HG03575 (cell line): Measurements from ENCODE around the gene CDH24.

Experiments used
- ATAC-seq: cut with Tn5 transposase; IDR thresholded peaks from one replicate; pipeline ENCODE4 v1.9.1; 2021; ENCODE audit not compliant: unreplicated experiment, insufficient number of reproducible peaks, low FRiP score; ENCODE audit errors: extremely low read depth

CDH24 gene

DNA sequence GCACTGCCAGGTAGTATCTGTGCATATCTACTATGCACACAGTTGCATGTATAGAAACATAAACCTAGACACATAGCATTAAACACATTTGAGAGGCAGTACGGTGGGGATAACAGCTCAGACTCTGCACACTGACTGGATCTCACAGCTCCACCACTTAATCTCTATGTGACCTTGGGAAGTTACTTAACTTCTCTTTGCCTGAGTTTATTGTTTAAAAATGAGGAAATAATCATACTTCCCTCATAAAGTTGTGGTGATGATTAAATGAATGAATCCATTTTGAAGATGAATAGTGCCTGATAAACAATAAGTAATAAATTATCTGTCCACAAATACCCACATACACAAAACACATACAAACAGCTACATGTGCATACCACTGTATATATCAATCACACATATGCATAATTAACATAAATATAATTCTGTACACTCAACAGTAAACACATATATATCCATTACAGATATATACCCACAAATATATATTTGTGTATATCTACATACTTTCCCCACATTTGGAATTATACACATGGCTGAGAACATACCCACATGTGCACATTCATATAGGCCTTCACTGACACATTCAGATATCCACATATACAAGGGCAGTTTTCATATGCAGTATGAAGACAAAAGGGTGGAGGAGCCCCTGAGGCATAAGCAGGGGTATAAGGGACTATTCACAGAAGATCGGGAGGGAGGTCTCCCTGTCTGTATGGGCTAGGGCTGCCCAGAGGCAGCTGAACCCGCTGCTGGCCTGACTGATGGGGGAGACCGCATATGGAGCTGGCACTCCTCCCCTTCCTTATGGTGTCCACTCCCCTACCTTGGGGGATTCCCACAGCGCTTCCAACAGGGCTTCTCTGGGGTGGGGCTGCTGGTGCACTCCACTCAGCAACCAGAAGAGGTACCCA, 5.9 kb downstream of the CDH24 start:
- no peak for ATAC-seq

DNA sequence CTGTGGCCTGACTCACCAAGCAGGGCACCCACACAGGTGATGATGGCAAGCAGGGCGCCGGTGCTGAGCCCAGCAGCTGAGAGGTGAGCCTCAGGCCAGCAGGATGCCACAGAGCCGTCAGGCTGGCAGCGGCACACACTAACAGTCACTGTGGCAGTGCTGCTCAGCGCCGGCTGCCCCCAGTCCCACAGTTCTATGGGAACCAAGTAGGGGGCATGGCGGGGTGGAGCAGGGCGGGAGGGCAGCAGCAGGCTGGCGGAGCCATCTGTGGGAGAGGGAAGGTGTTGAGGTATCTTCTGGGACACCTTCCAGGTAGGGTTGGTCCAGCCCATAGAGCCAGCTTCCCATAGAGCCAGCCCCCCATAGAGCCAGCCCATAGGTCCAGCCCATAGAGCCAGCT, 8.3 kb downstream of the CDH24 start:
- no peak for ATAC-seq

DNA sequence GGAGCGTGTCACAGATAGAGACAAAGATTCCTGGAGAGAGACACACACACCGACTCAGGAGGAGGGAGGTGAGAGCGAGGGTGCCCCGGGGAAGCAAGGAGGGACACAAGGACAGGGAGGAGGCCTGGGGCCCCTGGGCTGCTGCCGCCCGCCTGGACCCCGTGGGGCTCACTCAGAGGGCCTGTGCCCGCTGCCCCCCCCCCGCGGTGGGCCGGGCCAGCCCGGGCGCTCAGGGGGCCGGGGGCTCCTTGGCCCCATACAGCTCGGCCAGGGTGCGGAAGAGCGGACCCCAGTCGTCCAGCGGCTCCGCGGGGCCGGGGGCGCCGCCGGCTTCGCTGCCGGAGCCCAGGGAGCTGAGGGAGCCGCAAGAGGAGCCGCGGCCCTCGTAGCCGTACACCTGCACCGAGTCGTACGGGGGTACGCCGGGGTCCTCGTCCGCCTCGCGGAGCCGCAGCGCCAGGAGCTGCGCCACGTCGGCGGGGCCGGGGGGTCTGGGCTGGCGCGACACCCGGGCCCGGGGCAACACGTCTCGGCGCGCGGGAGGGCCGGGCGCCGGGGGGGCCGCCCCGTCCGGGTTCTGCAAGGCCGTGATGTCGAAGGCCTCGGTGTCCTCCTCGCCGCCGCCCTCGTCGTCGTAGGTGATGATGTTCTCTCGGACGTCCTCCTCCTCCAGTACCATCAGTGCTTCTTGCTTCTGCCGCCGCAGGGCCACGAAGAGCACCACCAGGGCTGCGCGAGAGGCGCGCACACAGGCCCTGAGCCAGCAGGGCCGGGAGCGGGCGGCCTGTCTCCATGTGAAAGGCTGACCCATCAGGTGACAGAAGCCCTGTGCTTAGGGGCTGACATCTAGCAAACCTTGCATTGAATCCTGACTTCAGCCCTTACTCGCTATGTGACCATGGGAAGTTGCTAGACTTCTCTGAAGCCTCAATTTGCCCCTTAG, 9.3 kb downstream of the CDH24 start:
- no peak for ATAC-seq

DNA sequence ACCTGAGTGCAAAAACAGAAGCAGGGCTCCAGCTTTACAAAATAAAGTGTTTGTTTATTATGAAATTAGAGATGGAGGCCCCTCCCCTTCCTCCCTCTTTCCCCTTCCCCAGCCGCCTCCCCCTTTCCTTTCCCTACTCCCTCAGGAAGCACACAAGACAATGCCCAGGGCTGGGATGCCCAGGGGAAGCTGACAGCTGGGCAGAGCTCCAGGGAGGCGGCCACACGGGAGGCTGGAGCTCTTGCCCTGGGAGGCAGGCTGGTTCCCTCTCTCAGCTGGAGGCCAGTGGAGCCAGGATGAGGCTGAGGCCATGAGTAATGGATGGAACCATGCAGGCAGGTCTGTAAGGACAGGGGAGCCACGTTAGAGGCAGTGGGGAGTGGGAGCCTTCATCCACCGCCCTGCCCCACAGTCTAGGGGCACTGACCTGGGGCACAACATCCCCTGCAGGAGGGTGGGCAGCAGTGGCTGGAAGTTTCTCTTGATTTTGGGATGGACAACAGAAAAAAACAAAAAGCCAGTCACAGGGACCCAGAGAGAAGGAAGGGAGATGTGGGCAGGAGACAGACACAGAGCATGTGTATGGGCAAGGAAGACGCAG, 10.2 kb downstream of the CDH24 start:
- ATAC-seq: no peak

DNA sequence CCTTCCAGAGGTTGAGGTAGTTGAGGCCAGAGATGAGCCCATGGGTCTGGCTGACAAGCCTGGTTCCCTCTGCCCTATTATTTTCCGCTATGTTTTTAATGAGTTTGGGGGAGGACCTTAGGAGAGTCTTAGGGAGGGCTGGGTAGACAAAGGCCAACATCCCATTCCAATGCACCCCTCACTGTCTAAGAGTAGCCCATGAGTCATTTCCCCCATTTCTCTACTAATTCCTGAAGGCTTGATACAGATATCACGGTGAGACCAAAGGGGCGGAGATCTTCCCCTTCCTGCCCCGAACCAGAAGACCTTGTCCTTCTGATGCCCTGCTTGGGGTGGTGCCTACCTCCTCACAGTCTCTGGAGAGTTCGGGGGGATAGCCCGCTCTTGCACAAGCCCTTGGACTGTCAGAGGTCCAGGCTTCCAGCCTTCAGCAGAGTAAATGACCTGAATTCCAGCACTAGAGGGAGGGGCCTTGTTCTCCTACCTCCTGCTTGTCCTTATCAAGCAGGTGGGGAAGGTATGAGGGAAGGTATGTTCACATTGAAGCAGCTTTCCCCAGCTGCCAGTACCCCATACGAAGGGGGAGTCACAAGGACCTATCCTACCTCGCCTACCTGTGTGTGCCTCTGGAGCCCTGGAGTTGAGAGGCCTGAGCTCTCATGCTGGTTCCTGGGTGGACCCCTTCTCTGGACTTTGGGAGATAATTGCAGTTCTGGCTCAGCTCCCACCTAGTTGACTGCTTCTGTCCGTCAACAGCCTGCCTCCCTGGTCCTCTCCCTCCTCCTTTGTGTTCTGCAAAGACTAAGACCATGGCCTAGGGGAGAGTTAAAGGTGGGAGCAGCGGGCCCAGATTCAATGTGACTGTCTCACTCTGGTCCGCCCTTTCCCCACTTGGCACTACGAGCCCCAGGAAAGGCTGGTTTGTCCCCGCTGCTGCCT, 11.6 kb downstream of the CDH24 start:
- no peak for ATAC-seq

DNA sequence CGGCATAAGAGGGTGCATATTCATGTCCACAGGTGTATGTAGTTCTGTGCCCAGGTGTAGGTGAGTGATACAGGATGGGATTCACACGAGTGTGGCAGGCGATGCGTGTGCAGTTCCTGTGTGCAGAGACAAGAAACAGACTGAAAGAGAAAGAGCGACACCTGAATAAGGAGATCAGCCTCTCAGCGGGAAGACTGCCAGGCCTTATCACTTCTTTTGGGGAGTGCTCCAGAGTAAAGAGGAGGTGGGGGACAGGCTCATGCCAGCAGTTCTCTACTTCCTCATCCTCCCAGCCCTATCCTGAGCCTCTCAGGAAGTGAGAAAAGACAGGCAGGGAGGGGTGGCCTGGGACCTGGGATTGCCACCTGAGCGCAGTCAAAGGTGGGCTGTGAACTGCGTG, 12.5 kb downstream of the CDH24 start:
- ATAC-seq: no peak

DNA sequence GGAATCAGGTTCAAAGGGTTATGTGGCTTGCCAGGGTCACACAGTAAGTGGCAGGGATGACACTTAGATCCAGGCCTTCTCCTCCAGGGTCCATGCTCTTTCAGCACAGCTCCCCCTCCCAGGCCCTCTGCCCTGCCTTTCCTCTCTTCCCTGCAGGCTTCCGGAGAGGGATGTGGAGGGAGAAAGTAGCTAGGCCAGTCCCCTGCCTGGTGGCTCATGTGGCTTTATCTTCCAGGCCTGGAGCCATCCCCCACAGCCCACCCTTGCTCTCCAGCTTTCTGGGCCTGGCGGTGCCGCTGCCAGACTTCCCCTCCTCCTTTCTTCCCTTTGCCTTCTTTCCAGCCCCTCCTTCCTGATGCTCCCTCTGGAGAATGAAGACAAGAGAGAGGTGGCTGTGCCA, 13.6 kb downstream of the CDH24 start:
- no peak for ATAC-seq

DNA sequence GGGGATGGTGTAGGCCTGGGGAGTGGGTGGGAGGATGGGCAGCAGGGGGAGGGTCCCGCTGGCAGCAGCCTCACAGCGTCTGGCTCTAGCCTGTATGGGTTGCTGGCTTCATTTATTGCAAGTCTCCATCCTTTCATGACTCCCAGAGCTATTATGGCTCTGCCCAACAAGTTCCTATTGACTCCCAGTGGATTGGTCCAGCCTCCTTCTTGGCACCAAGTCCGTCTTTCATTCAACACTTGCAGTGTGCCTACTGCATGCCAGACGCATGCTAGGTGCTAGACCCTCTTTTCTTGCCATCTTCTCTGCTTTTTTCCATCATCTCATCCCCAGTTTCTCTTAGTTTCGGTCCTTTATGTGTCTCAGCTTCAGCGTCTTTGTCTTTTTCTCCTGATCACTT, 14.2 kb downstream of the CDH24 start:
- no peak for ATAC-seq

DNA sequence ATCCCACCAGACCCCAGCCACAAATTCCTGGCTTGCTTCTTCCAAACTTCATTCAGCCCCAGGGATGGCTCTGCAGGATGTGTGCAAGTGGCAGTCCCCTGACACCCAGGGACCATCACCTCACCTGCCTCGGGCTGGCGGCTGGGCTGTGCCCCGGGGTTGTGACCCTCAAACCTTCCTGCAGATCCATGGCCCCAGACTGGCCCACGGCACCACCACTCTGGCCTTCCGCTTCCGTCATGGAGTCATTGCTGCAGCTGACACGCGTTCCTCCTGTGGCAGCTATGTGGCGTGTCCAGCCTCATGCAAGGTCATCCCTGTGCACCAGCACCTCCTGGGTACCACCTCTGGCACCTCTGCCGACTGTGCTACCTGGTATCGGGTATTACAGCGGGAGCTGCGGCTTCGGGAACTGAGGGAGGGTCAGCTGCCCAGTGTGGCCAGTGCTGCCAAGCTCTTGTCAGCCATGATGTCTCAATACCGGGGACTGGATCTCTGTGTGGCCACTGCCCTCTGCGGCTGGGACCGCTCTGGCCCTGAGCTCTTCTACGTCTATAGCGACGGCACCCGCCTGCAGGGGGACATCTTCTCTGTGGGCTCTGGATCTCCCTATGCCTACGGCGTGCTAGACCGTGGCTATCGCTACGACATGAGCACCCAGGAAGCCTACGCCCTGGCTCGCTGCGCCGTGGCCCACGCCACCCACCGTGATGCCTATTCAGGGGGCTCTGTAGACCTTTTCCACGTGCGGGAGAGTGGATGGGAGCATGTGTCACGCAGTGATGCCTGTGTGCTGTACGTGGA, 15.0 kb downstream of the CDH24 start, which contains the start of gene PSMB11:
Gene PSMB11 (plus strand): TSS at position 51 of the 804 bp plus-strand sequence. CDS start 14 bp downstream, at position 65.
- no peak for ATAC-seq

DNA sequence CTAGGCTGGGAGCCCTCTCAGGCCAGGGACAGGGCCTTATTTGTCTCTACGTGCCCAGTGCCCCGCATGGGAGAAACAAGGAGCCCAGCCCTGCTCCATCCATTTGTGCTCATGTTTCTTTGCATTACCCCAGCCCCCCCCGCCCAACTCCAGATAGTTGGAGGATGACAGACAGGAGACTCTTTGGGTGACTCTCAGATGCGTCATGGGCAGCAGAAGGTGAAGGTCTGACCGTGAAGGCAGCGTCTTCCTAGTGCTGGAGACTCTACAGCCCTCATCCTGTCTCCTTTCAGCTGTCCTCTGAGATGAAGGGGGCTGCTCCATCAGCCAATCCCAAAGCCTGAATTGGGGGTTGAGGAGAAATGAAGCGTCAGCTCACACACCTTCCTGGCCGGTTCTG, 15.6 kb downstream of the CDH24 start:
- no peak for ATAC-seq

DNA sequence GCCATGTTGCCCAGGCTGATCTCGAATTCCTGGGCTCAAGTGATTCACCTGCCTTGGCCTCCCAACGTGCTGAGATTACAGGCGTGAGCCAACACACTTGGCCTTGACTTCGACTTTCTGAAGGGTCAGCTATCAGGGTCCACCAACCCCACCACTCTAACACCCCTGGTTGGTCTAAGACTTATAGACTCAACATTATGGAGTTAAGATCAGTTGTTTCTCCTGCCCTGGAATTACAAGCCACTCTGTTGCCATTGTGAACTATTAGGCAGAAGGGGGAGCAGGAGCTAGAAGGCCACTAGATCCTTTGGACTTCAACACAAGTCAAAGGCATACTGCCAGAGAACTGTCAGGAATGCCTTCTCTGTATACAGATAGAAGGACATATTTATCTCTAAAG, 17.2 kb downstream of the CDH24 start:
- no peak for ATAC-seq

DNA sequence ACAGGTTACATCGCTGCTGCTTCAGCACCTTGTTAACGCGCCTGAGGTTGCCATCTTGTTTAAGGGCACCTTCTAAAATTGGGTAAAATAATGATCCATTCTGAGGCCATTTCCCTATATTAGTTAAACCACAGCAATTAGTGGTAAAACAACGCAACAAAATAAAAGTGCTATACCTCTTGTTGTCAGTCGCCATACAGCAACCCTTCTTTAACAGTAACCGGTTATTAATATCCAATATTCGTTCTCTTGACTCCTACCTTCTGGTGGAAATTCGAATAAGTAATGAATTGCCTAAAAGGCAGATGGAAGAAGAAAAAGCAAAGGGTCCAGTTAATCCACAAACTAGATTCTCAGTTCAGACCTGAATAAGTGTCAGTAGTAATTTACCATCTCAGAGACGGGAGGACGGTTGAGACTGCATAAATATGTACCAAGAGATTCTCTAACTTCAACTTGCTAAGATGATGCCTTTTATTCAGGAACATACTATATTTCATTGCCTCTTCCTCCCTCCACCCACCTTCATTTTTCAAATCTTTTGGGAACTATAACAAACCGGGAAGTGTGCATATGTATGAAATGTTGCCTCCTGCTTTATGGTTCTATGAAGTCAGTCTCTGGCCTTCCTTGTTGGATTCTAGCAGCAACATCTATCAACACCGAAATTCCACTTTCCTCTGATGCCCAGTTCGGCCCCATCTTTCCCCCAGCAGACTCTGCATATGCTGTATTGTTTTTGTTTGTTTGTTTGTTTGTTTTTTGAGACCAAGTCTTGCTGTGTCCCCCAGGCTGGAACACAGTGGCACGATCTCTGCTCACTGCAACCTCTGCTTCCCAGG, 21.8 kb downstream of the CDH24 start:
- no peak for ATAC-seq

DNA sequence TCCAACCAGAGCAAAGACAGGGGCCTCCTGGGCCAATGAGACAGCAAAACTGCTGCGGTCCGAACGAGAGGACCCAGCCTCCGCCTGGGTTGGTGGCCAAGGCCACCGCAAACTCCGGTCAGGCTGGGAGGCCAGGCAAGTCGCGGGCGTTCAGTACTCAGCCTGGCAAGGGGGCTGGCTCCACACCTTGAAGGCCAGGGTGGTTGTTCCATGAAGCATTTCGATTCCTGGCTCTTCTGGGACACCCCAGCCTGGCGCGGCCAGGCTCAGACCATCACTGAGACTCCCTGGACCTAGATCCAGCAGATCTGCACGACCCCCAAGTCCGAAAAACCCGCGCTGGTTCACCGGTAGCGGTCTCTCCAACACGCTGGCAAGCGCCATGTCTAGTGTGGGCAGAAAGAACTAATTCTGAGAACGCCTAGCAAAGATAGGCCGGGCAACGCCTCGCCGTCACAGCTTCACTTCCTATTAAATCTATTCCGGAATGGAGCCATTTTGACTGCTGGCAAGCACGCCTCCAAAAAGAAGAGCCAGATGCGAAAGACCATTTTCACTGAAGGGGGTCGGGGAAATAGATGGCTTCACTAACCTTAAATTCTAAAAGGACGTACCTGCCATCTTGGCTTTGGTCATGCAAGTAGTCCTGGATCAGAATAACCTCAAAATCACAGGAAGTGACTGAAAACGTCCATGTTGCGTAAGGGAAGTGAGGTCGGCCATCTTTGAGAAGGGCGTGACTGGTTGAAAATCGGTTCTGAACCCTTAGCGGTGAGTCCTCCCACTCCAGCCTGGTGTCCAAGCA, 22.6 kb downstream of the CDH24 start, which contains the start of gene PSMB5:
Gene PSMB5 (minus strand): TSS at position 403 of the 805 bp plus-strand sequence. CDS start 19 bp downstream, at position 384.
- ATAC-seq: peak; percentile 70

DNA sequence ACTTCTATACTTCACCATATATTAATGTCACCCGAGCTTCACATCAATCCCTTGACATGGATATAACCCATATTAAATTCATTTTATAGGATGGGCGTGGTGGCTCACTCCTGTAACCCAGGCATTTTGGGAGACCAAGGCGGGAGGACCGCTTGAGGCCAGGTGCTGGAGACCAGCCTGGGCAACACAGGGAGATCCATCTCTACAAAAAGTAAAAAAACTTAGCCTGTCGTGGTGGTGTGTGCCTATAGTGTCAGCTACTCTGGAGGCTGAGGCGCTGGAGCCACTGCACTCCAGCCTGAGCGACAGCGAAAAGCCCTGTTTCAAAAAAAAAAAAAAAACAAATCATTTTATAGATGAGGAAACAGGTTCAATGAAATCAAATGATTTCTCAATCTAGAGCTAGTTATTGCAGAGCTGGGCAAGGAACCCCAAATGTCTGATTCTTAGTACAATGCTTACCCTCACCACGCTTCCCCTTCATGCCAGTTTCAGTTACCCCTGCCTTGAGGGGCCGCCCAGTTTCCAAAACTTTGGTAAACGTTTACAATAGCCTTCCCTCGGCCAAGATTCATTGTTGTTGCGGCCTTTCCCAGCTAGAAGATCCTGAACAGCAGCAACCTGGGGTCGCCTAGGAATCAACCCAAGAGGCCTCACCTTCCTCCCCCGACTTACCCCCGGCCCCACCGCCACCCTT, 23.4 kb downstream of the CDH24 start:
- ATAC-seq: no peak

DNA sequence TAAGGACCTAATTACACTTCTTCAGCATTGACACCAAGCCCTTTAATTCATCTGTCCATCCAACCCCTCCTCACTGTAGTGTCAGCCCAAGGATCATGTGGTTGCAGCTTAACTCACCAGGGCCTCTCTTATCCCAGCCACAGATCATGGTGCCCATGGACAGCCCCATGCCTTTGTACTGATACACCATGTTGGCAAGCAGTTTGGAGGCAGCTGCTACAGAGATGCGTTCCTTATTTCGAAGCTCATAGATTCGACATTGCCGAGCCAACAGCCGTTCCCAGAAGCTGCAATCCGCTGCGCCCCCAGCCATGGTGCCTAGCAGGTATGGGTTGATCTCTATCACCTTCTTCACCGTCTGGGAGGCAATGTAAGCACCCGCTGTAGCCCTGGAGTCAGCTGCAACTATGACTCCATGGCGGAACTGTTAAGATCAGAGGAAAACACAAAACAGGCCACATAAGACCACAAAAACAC, 24.0 kb downstream of the CDH24 start:
- ATAC-seq: no peak
